SK-N-SH (cell line): ENCODE results near the gene SMYD2. TPM values are rescaled to one million over a fixed set of nuclear protein-coding genes. Genes with fewer than 3 reads are reported as not detected.

Experiments
- CTCF ChIA-PET: fragments of 300-600, 350-600 bp; formaldehyde crosslinking; extraction: SDS; loops from one replicate; lab custom pipeline; 2021; lab: Yijun Ruan, JAX
- POLR2A ChIA-PET: fragments of 350-600 bp; sonication (Branson Sonifier 250); formaldehyde crosslinking; extraction: SDS; loops from one replicate; lab custom pipeline; 2020; ENCODE audit warnings: antibody characterized with exemption, inconsistent platforms; lab: Yijun Ruan, JAX
- DNase-seq: peaks from one replicate; pipeline ENCODE4 v3.0.0; 2012
- H2AFZ ChIP-seq: fragments of 200-600 bp; sonication (generic); 2 replicates; pipeline ENCODE4 v1.8.1; 2016; ENCODE audit warnings: antibody characterized with exemption, mild to moderate bottlenecking, low read depth
- H3F3A ChIP-seq: fragments of 200-600 bp; sonication (generic); replicated peaks from 2 replicates; pipeline ENCODE3; 2016; ENCODE audit warnings: antibody characterized with exemption, mild to moderate bottlenecking; ENCODE audit not compliant: insufficient read depth
- H3K27ac ChIP-seq, 2 experiments: fragments of 200-500 bp in 1 of 2; fragments of 200-600 bp in 1 of 2; sonication (Bioruptor generic) in 1 of 2; sonication (generic), shearing (Covaris generic) in 1 of 2; 2 replicates each; pipeline versions ENCODE4 v1.5.1 to v1.6.1; 2014 to 2016; ENCODE audit warnings: low read depth in 2 of 2, inconsistent platforms in 1 of 2, low read length in 1 of 2, mild to moderate bottlenecking in 1 of 2, mixed read lengths in 1 of 2
- H3K27me3 ChIP-seq: fragments of 200-600 bp; sonication (generic), shearing (Covaris generic); 2 replicates; pipeline ENCODE4 v1.6.1; 2016; ENCODE audit warnings: mixed run types; ENCODE audit not compliant: insufficient read depth
- H3K36me3 ChIP-seq, 2 experiments: fragments of 200-500 bp in 1 of 2; fragments of 200-600 bp in 1 of 2; sonication (Bioruptor generic) in 1 of 2; sonication (generic) in 1 of 2; replicated peaks in 1 of 2; 2 replicates each; pipeline versions ENCODE3 to v1.5.1; 2014 to 2016; ENCODE audit warnings: low read length in 1 of 2, mild to moderate bottlenecking in 1 of 2; ENCODE audit not compliant: insufficient read depth in 2 of 2, control insufficient read depth in 1 of 2
- H3K4me1 ChIP-seq, 2 experiments: fragments of 200-500 bp in 1 of 2; fragments of 200-600 bp in 1 of 2; sonication (Bioruptor generic) in 1 of 2; sonication (generic), shearing (Covaris generic) in 1 of 2; 2 replicates each; pipeline versions ENCODE4 v1.5.1 to v1.6.1; 2014 to 2016; ENCODE audit warnings: low read depth in 1 of 2, low read length in 1 of 2, mixed run types in 1 of 2; ENCODE audit not compliant: insufficient read depth in 2 of 2, control insufficient read depth in 1 of 2
- H3K4me2 ChIP-seq: fragments of 200-600 bp; sonication (generic), shearing (Covaris generic); 2 replicates; pipeline ENCODE4 v1.6.1; 2017; ENCODE audit warnings: mixed run types
- H3K4me3 ChIP-seq, 2 experiments: fragments of 200-500 bp in 1 of 2; fragments of 200-600 bp in 1 of 2; sonication (Bioruptor generic) in 1 of 2; sonication (generic), shearing (Covaris generic) in 1 of 2; 2 replicates each; pipeline versions ENCODE4 v1.5.1 to v1.8.1; 2014 to 2016; ENCODE audit warnings: low read depth in 2 of 2, inconsistent platforms in 1 of 2, low read length in 1 of 2, mild to moderate bottlenecking in 1 of 2, mixed read lengths in 1 of 2, moderate library complexity in 1 of 2
- H3K79me2 ChIP-seq: fragments of 200-600 bp; sonication (generic); 2 replicates; pipeline ENCODE4 v1.8.1; 2017; ENCODE audit warnings: mild to moderate bottlenecking; ENCODE audit not compliant: insufficient read depth
- H3K9ac ChIP-seq: fragments of 200-600 bp; sonication (generic); 2 replicates; pipeline ENCODE4 v1.6.1; 2017; ENCODE audit warnings: mixed run types
- H3K9me2 ChIP-seq: fragments of 200-600 bp; sonication (generic); 2 replicates; pipeline ENCODE4 v1.6.1; 2017; ENCODE audit warnings: mixed run types
- H3K9me3 ChIP-seq: fragments of 200-600 bp; sonication (generic); 2 replicates; pipeline ENCODE4 v1.6.1; 2017; ENCODE audit warnings: mixed run types, mild to moderate bottlenecking, moderate library complexity
- H4K20me1 ChIP-seq: fragments of 200-600 bp; sonication (generic); 2 replicates; pipeline ENCODE4 v1.6.1; 2017; ENCODE audit warnings: mild to moderate bottlenecking, mixed run types; ENCODE audit not compliant: insufficient read depth
- CHD2 ChIP-seq: fragments of 150-350 bp; IDR thresholded peaks from 2 replicates; pipeline ENCODE4 v1.6.1; 2018; ENCODE audit warnings: low read length; ENCODE audit not compliant: partially characterized antibody
- CTCF ChIP-seq: fragments of 200-600 bp; sonication (generic); IDR thresholded peaks from 2 replicates; pipeline ENCODE4 v1.6.1; 2017; ENCODE audit warnings: antibody characterized with exemption, mild to moderate bottlenecking, moderate library complexity
- ELF1 ChIP-seq: IDR thresholded peaks from 2 replicates; pipeline ENCODE4 v1.4.0; 2012
- EP300 ChIP-seq, 2 experiments: IDR thresholded peaks; 2 replicates each; pipeline versions ENCODE4 v1.4.0 to v1.6.1; 2012; ENCODE audit warnings: borderline replicate concordance in 1 of 2, low read depth in 1 of 2, low read length in 1 of 2
- EZH2phosphoT487 ChIP-seq: fragments of 200-600 bp; sonication (generic); IDR thresholded peaks from 2 replicates; pipeline ENCODE4 v1.6.1; 2017; ENCODE audit warnings: low read depth, mixed run types, mild to moderate bottlenecking, antibody characterized with exemption, moderate library complexity, borderline replicate concordance
- FOXJ3 ChIP-seq: sonication (generic); formaldehyde crosslinking; IDR thresholded peaks from 2 replicates; pipeline ENCODE4 v1.5.1; 2020; ENCODE audit warnings: mild to moderate bottlenecking, missing genetic modification reagents
- GABPA ChIP-seq: IDR thresholded peaks from 2 replicates; pipeline ENCODE4 v1.4.0; 2012; ENCODE audit warnings: low read depth, mild to moderate bottlenecking
- GATA2 ChIP-seq: sonication (generic); formaldehyde crosslinking; IDR thresholded peaks from 2 replicates; pipeline ENCODE4 v1.5.0; 2020; ENCODE audit warnings: mild to moderate bottlenecking, missing genetic modification reagents
- IRF3 ChIP-seq: fragments of 150-350 bp; IDR thresholded peaks from 2 replicates; pipeline ENCODE4 v1.6.1; 2016; ENCODE audit warnings: mild to moderate bottlenecking, low read depth, low read length
- JUND ChIP-seq: IDR thresholded peaks from 2 replicates; pipeline ENCODE4 v1.4.0; 2012
- MEF2A ChIP-seq: IDR thresholded peaks from 2 replicates; pipeline ENCODE4 v1.4.0; 2012; ENCODE audit warnings: low read depth, borderline replicate concordance
- POLR2AphosphoS5 ChIP-seq: IDR thresholded peaks from 2 replicates; pipeline ENCODE4 v1.6.1; 2012; ENCODE audit warnings: low read depth, low read length
- RFX5 ChIP-seq: IDR thresholded peaks from 2 replicates; pipeline ENCODE4 v1.6.1; 2012; ENCODE audit warnings: mild to moderate bottlenecking, improper control_type of control experiment, low read length
- SIN3A ChIP-seq: IDR thresholded peaks from 2 replicates; pipeline ENCODE4 v1.6.1; 2012; ENCODE audit warnings: low read depth, mild to moderate bottlenecking, low read length, moderate library complexity, borderline replicate concordance
- USF1 ChIP-seq: IDR thresholded peaks from 2 replicates; pipeline ENCODE4 v1.4.0; 2012; ENCODE audit warnings: low read depth, borderline replicate concordance
- YY1 ChIP-seq: IDR thresholded peaks from 2 replicates; pipeline ENCODE4 v1.4.0; 2012; ENCODE audit warnings: low read depth, mild to moderate bottlenecking
- ZBTB33 ChIP-seq: IDR thresholded peaks from 2 replicates; pipeline ENCODE4 v1.4.0; 2012; ENCODE audit warnings: low read depth, borderline replicate concordance
- WGBS: methylation state at CpG from one replicate; pipeline ENCODE4 v1.1.6; 2017; ENCODE audit warnings: low lambda C conversion rate; 5-methylcytosine and 5-hydroxymethylcytosine counted together
- polyA plus RNA-seq, 3 experiments: library from polyadenylated mRNA; depleted of rRNA; stranded (reverse); fragments of >200 nt; gene quantifications; 2 replicates each; pipeline ENCODE4 v1.2.3, GENCODE V29; 2012
- TF ChIP-seq, protein P1 (sequence below): IDR thresholded peaks from 2 replicates; pipeline ENCODE4 v1.4.0; 2012; ENCODE audit warnings: low read depth

SMYD2 gene
- polyA plus RNA-seq, 1 of the 3 experiments (the other 2 are of a cell fraction), result 23.1 TPM

GRCh38 chr1:214300149-214300780 lies 19.3 kb downstream of the SMYD2 start:
- ChIA-PET POLR2A (no interaction called here), CTCF (interaction anchor here (1.2 to 2.8 kb wide), 3 partner anchors 15 to 39 kb away, joined by 3 to 14 read pairs (median 6); no protein-coding TSS in a partner anchor)
- Histone ChIP-seq H3K4me2 (no peak overlapping the region), H3K79me2 (no peaks in the 10 kb centered on the region), H3K4me1 (peaks cover 0 to 11% of the 10 kb centered on the region in 2 experiments; a peak in 1 of 4 replicates), H3K9me3 (no peaks in the 10 kb centered on the region), H3K27ac (no peak overlapping the region), H4K20me1 (no peaks in the 10 kb centered on the region), H2AFZ (no peak overlapping the region), H3K9me2 (no peaks in the 10 kb centered on the region), H3K27me3 (no peaks in the 10 kb centered on the region), H3F3A (peaks cover 11% of the 10 kb centered on the region), H3K9ac (no peak overlapping the region), H3K36me3 (no peaks in the 10 kb centered on the region), H3K4me3 (no peak overlapping the region)
- 98% methylated on average over 9 of the region's 9 CpGs for WGBS
- no peak for DNase-seq
- no peak for TF ChIP-seq CTCF
- TF ChIP-seq ELF1, result no peak
- no peak for TF ChIP-seq JUND
- no peak for TF ChIP-seq MEF2A
- TF ChIP-seq USF1, result no peak
- TF ChIP-seq POLR2AphosphoS5, result no peak
- TF ChIP-seq, protein P1, sequence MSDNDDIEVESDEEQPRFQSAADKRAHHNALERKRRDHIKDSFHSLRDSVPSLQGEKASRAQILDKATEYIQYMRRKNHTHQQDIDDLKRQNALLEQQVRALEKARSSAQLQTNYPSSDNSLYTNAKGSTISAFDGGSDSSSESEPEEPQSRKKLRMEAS, result no peak
- no peak for TF ChIP-seq GATA2 (CRISPR knock-in tag)
- TF ChIP-seq CHD2, result no peak
- TF ChIP-seq GABPA, result no peak
- no peak for TF ChIP-seq SIN3A
- no peak for TF ChIP-seq IRF3
- no peak for TF ChIP-seq FOXJ3 (CRISPR knock-in tag)
- no peak for TF ChIP-seq ZBTB33
- no peak for TF ChIP-seq EZH2phosphoT487
- TF ChIP-seq EP300 (IDR thresholded peaks at IDR 0.05; ENCODE audit: borderline replicate concordance in 1 of 2, low read depth in 1 of 2, low read length in 1 of 2), result no peak
- no peak for TF ChIP-seq YY1
- no peak for TF ChIP-seq RFX5
